ENCODE measurements around the gene KCNJ14.

DNA sequence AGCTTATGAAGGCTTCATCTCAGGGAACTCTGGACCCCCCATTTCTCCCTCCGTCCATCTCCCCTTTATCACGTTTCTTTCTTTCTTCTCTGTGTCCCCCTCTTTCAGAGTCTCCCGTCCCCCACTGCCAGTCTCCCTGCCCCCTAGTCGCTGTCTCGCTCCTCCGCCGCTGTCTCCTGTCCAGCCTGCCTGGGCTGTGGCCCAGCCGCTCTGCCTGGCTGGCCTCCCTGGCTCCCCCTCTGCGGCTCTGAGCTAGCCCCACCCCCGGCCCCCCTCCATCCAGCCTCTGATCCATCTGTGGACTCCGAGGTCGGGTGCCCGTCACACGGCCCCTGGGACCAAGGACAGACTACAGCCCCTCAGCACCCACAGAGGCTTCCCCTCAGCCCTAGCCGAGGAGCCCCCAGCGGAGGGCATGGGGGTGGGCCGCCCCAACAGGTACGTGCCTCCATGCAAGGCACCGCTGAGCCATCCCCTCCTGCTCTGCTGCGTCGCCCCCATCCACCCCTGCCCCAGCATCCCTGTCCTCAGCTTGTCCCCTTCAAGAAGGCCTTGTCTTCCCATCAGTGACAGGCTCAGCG is 1.1 kb upstream of the KCNJ14 start:
- TF ChIP-seq, protein P1, sequence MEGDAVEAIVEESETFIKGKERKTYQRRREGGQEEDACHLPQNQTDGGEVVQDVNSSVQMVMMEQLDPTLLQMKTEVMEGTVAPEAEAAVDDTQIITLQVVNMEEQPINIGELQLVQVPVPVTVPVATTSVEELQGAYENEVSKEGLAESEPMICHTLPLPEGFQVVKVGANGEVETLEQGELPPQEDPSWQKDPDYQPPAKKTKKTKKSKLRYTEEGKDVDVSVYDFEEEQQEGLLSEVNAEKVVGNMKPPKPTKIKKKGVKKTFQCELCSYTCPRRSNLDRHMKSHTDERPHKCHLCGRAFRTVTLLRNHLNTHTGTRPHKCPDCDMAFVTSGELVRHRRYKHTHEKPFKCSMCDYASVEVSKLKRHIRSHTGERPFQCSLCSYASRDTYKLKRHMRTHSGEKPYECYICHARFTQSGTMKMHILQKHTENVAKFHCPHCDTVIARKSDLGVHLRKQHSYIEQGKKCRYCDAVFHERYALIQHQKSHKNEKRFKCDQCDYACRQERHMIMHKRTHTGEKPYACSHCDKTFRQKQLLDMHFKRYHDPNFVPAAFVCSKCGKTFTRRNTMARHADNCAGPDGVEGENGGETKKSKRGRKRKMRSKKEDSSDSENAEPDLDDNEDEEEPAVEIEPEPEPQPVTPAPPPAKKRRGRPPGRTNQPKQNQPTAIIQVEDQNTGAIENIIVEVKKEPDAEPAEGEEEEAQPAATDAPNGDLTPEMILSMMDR (IDR thresholded peaks at IDR 0.05; ENCODE audit: low read length), result no peak
- no peak for TF ChIP-seq EZH2phosphoT487 (IDR thresholded peaks at IDR 0.05; ENCODE audit: low read length)
